Measurements from ENCODE around the gene LGR4.
A peak's percentile ranks its signal among the peaks of the same experiment; 100 is the strongest.

LGR4 gene

GRCh38 chr11:27427183-27427980 is 45.2 kb downstream of the LGR4 start:
- DNase-seq, result no peak

- DNase-seq, result no peak
These were observed 46.8 kb downstream of the LGR4 start for GRCh38 chr11:27425814-27426213.

- peak; percentile 85 for DNase-seq
These were observed 49.5 kb downstream of the LGR4 start for GRCh38 chr11:27423125-27423524.

GRCh38 chr11:27421819-27422494 is 50.6 kb downstream of the LGR4 start:
- DNase-seq, result no peak

- no peak for DNase-seq
These were observed 51.6 kb downstream of the LGR4 start for GRCh38 chr11:27420722-27421572.

- no peak for DNase-seq
These were observed 52.4 kb downstream of the LGR4 start for GRCh38 chr11:27420217-27420616.

- no peak for DNase-seq
These were observed 54.2 kb downstream of the LGR4 start for GRCh38 chr11:27418356-27418755.

- no peak for DNase-seq
These were observed 55.9 kb downstream of the LGR4 start for GRCh38 chr11:27416568-27417176.

GRCh38 chr11:27414644-27415043 is 57.9 kb downstream of the LGR4 start:
- no peak for DNase-seq

- no peak for DNase-seq
These were observed 59.4 kb downstream of the LGR4 start for GRCh38 chr11:27413218-27413617.

GRCh38 chr11:27412192-27412691 is 60.3 kb downstream of the LGR4 start:
- DNase-seq, result no peak

- DNase-seq, result no peak
These were observed 61.3 kb downstream of the LGR4 start for GRCh38 chr11:27411328-27411727.

- DNase-seq, result no peak
These were observed 62.3 kb downstream of the LGR4 start for GRCh38 chr11:27410272-27410671.

GRCh38 chr11:27409742-27410141 is 62.8 kb downstream of the LGR4 start:
- no peak for DNase-seq

- DNase-seq, result no peak
These were observed 63.5 kb downstream of the LGR4 start for GRCh38 chr11:27409049-27409448.

GRCh38 chr11:27408246-27408800 is 64.3 kb downstream of the LGR4 start:
- no peak for DNase-seq

GRCh38 chr11:27406498-27407354 is 65.9 kb downstream of the LGR4 start:
- DNase-seq, result no peak

- no peak for DNase-seq
These were observed 67.5 kb downstream of the LGR4 start for GRCh38 chr11:27405134-27405533.

- DNase-seq, result no peak
These were observed 68.2 kb downstream of the LGR4 start for GRCh38 chr11:27404427-27404826.

GRCh38 chr11:27403195-27403594 is 69.4 kb downstream of the LGR4 start:
- DNase-seq, result no peak

GRCh38 chr11:27402450-27402849 is 70.1 kb downstream of the LGR4 start:
- DNase-seq, result no peak
